ENCODE measurements around the gene ATG7.
"Not testable (repeated sequence)": the region's sequence is repeated elsewhere in the genome, so short reads cannot be mapped to it uniquely, and the experiment has no call there.

Gene ATG7

DNA sequence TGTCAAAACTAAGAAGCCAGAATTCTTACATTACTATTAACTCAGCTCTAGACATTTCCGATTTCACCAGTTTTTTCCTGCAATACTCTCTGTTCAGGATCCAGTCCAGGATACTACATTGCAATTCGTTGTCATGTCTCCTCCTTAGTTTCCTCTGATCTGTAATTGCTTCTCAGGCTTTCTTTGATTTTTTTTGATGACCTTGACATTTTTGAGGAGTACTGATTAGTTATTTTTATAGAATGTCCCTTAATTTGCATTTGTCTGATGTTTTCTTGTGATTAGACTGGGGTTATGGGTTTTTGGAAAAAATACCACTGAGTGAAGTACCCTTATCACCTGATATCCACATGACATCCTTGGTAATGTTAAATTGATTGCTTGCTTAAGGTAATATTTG is 57.6 kb downstream of the ATG7 start:
- H3K4me3 ChIP-seq (ENCODE audit: low read depth, low read length), result no peak overlapping the region
- in situ Hi-C loops (cut with HindIII; ENCODE audit: low sequenced_read_pairs), result loop anchor here (25.0 kb wide), 1 partner anchor 567 kb away; no protein-coding TSS in a partner anchor
- DNase-seq (ENCODE audit: low read depth), result no peak
- TF ChIP-seq, protein P1, sequence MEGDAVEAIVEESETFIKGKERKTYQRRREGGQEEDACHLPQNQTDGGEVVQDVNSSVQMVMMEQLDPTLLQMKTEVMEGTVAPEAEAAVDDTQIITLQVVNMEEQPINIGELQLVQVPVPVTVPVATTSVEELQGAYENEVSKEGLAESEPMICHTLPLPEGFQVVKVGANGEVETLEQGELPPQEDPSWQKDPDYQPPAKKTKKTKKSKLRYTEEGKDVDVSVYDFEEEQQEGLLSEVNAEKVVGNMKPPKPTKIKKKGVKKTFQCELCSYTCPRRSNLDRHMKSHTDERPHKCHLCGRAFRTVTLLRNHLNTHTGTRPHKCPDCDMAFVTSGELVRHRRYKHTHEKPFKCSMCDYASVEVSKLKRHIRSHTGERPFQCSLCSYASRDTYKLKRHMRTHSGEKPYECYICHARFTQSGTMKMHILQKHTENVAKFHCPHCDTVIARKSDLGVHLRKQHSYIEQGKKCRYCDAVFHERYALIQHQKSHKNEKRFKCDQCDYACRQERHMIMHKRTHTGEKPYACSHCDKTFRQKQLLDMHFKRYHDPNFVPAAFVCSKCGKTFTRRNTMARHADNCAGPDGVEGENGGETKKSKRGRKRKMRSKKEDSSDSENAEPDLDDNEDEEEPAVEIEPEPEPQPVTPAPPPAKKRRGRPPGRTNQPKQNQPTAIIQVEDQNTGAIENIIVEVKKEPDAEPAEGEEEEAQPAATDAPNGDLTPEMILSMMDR (IDR thresholded peaks at IDR 0.05; ENCODE audit: low read depth, low read length, missing control alignments), result no peak

DNA sequence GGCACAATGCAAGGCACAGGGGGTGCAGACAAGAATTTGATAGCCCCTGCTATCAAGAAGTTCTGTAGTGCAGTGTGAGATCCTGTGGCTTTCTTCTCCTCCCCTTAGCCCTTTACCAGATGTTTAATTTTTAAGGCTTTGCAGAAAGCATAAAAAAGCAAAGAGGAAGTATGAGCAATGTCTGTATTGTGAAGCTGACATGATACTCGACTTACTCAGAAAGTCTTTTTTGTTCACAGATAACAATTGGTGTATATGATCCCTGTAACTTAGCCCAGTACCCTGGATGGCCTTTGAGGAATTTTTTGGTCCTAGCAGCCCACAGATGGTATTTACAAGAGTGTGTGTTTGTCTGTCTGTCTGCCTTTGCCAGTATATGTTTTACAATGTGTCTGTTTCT is 58.9 kb downstream of the ATG7 start:
- no peak overlapping the region for H3K4me3 ChIP-seq (ENCODE audit: low read depth, low read length)
- TF ChIP-seq, protein P1 (IDR thresholded peaks at IDR 0.05; ENCODE audit: low read depth, low read length, missing control alignments), result no peak
- DNase-seq (ENCODE audit: low read depth), result no peak
- in situ Hi-C loops (cut with HindIII; ENCODE audit: low sequenced_read_pairs), result loop anchor here (25.0 kb wide), 1 partner anchor 569 kb away; no protein-coding TSS in a partner anchor

DNA sequence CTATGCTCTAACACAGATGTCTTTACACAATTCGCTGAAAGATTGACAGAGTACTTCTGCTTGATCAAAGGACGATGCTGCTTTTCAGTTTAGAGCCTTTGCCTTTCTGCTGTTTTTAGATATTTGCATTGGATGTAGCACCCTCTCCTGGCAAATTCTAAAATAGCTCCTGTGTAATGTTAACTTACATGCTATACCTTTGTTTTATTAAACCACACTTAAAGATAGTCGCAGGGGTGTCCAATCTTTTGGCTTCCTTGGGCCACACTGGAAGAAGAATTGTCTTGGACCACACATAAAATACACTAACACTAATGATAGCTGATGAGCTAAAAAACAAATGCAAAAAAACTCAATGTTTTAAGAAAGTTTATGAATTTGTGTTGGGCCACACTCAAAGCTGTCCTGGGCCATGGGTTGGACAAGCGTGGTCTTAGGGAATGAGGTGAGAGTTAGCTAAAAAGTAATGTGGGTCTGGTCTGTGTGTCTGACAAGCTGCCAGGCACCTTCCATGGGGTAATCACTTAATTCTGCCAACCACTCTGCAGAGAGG is 62.9 kb downstream of the ATG7 start:
- in situ Hi-C loops (cut with HindIII; ENCODE audit: low sequenced_read_pairs), result loop anchor here (25.0 kb wide), 1 partner anchor 573 kb away; no protein-coding TSS in a partner anchor
- H3K4me3 ChIP-seq (ENCODE audit: low read depth, low read length), result no peak overlapping the region
- TF ChIP-seq, protein P1 (IDR thresholded peaks at IDR 0.05; ENCODE audit: low read depth, low read length, missing control alignments), result peak; percentile 58
- DNase-seq (ENCODE audit: low read depth), result peak; percentile 63

DNA sequence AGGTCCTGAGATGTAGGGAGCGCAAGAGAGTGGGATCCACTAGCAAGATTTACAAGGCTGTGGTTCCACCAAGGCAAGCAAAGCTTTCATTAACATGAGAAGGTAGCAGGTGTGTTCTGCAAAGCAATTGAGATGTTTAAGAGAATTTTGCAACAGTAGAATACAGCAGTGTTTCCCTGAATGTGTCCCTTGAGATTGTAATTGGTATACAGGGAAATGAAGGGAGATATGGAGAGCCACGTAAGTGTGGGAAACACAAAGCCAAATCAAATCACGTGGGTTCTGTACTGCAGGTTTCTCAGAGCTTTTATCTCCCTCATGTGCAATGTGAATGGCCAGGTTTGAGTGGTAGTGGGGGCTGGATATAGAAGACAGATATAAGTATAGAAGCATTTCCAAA is 67.3 kb downstream of the ATG7 start:
- in situ Hi-C loops (cut with HindIII; ENCODE audit: low sequenced_read_pairs), result loop anchor here (25.0 kb wide), 1 partner anchor 577 kb away; no protein-coding TSS in a partner anchor
- TF ChIP-seq, protein P1 (IDR thresholded peaks at IDR 0.05; ENCODE audit: low read depth, low read length, missing control alignments), result no peak
- no peak for DNase-seq (ENCODE audit: low read depth)

DNA sequence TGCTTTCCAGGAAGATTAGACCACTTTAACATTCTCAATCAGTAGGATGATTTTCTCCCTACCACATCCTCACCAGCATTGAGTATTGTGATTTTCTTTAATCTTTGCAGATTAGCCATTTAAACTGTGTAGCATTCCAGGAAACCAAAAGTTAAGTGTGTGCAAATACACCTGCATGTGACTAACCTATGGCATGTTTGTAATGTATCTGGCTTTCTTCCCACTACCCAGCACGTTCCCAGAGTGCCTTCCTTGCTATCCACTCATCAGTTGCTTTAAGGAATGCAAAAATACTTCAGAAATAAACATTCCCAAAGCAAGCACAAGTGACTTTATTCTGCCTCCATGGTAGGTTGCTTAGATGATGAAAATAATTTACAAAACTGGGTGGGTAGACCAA is 74.2 kb downstream of the ATG7 start:
- no peak for DNase-seq (ENCODE audit: low read depth)
- in situ Hi-C loops (cut with HindIII; ENCODE audit: low sequenced_read_pairs), result loop anchor here (25.0 kb wide), 1 partner anchor 584 kb away; no protein-coding TSS in a partner anchor
- no peak overlapping the region for H3K4me3 ChIP-seq (ENCODE audit: low read depth, low read length)
- TF ChIP-seq, protein P1 (IDR thresholded peaks at IDR 0.05; ENCODE audit: low read depth, low read length, missing control alignments), result no peak

More for the DNA sequence above, 67.3 kb downstream of the ATG7 start:
- H3K4me3 ChIP-seq (ENCODE audit: low read depth, low read length), result no peak overlapping the region

DNA sequence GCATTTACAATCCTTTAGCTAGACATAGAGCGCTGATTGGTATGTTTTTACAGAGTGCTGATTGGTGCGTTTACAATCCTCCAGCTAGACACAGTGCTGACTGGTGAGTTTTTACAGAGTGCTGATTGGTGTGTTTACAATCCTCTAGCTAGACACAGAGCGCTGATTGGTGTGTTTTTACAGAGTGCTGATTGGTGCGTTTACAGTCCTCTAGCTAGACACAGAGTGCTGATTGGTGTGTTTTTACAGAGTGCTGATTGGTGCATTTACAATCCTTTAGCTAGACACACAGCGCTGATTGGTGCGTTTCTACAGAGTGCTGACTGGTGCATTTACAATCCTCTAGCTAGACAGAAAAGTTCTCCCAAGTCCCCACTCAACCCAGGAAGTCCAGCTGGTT is 76.7 kb downstream of the ATG7 start:
- in situ Hi-C loops (cut with HindIII; ENCODE audit: low sequenced_read_pairs), result loop anchor here (25.0 kb wide), 1 partner anchor 587 kb away; no protein-coding TSS in a partner anchor
- DNase-seq (ENCODE audit: low read depth); H3K4me3 ChIP-seq (ENCODE audit: low read depth, low read length): not testable (repeated sequence)

DNA sequence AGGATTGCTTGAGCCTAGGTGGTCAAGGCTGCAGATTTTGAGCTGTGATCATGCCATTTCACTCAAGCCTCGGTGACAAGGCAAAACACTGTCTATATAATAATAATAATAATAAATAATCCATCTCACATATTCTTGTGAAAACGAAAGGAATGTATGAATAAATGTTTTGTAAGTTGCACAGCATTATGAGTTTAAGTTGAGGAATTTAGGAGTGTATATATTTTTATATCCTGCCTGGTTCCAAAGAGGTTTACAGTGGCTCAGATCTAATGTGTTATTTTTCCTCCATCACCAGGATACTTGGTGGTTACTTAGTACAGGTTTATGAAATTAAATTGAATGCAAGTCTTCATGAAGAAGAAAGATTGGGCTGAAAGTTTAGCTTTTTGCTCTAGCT is 77.2 kb downstream of the ATG7 start:
- TF ChIP-seq, protein P1 (IDR thresholded peaks at IDR 0.05; ENCODE audit: low read depth, low read length, missing control alignments), result no peak
- no peak overlapping the region for H3K4me3 ChIP-seq (ENCODE audit: low read depth, low read length)
- in situ Hi-C loops (cut with HindIII; ENCODE audit: low sequenced_read_pairs), result loop anchor here (25.0 kb wide), 1 partner anchor 587 kb away; no protein-coding TSS in a partner anchor
- DNase-seq (ENCODE audit: low read depth), result no peak

Data from astrocyte of the cerebellum (primary cell).